ENCODE data around the gene LGI2.

- TF ChIP-seq CTCF (IDR thresholded peaks at IDR 0.05), result no peak
- TF ChIP-seq FOXM1 (IDR thresholded peaks at IDR 0.05; ENCODE audit: low read depth), result no peak
- no peak for TF ChIP-seq POLR2AphosphoS5 (IDR thresholded peaks at IDR 0.05; ENCODE audit: low read depth, low read length)
Measured at GRCh38 chr4:25060963-25061340, 30.2 kb upstream of the LGI2 start.

Data from SK-N-SH (cell line).